GM23338 (cell line): Measurements from ENCODE around the gene LAMA1.

ENCODE experiments used
- EZH2phosphoT487 ChIP-seq: fragments of 200-600 bp; sonication (generic); IDR thresholded peaks from one replicate; pipeline ENCODE4 v1.8.1; 2018; ENCODE audit warnings: antibody characterized with exemption; ENCODE audit not compliant: unreplicated experiment
- POLR2AphosphoS5 ChIP-seq: IDR thresholded peaks from 2 replicates; pipeline ENCODE4 v1.6.1; 2016; ENCODE audit warnings: antibody characterized with exemption, low read depth
- TF ChIP-seq, protein P1 (sequence below), 2 experiments: fragments of 200-600 bp in 1 of 2; sonication (generic) in 1 of 2; conservative IDR thresholded peaks; 2 replicates each; pipeline versions ENCODE4 v1.5.1 to v1.6.1; 2016 to 2017; ENCODE audit warnings: antibody characterized with exemption in 2 of 2, low read depth in 2 of 2, mild to moderate bottlenecking in 2 of 2, moderate library complexity in 1 of 2

DNA sequence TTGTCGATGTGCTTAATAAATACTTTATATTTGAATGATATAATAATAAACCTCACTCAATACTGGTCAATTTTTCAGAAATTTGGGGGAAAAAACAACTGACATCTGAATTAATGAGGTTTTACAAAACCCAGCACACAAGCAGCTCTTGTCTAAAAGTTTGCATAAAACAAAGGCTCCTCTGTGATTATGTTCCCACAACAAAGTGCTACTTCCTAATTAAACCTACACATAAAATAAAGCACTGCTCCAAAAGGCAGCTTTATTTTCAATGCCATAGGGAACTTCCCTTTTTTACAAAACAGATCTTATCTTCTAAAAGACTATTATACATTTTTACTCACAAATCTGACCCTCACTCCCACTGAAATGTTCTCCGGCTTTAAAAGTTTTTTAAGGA lies 47.1 kb downstream of the LAMA1 start:
- TF ChIP-seq, protein P1, sequence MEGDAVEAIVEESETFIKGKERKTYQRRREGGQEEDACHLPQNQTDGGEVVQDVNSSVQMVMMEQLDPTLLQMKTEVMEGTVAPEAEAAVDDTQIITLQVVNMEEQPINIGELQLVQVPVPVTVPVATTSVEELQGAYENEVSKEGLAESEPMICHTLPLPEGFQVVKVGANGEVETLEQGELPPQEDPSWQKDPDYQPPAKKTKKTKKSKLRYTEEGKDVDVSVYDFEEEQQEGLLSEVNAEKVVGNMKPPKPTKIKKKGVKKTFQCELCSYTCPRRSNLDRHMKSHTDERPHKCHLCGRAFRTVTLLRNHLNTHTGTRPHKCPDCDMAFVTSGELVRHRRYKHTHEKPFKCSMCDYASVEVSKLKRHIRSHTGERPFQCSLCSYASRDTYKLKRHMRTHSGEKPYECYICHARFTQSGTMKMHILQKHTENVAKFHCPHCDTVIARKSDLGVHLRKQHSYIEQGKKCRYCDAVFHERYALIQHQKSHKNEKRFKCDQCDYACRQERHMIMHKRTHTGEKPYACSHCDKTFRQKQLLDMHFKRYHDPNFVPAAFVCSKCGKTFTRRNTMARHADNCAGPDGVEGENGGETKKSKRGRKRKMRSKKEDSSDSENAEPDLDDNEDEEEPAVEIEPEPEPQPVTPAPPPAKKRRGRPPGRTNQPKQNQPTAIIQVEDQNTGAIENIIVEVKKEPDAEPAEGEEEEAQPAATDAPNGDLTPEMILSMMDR (conservative IDR thresholded peaks at IDR 0.05; ENCODE audit: low read depth in 2 of 2): no peak
- TF ChIP-seq POLR2AphosphoS5 (no peak), EZH2phosphoT487 (no peak)
